HG03066 (cell line): ENCODE measurements around the gene ZFP69B.
A peak's percentile ranks its signal among the peaks of the same experiment; 100 is the strongest.

ENCODE experiments used
- ATAC-seq: cut with Tn5 transposase; IDR thresholded peaks from one replicate; pipeline ENCODE4 v1.9.1; 2021; ENCODE audit warnings: low read depth; ENCODE audit not compliant: unreplicated experiment

The ZFP69B gene

GRCh38 chr1:40449684-40450494 is at the start of gene ZFP69B:
ZFP69B (plus strand) TSS chr1:40450476; CDS start chr1:40450962, 486 bp downstream.
- ATAC-seq, result peak; percentile 62

- no peak for ATAC-seq
Observed at GRCh38 chr1:40401473-40402201, 48.6 kb upstream of the ZFP69B start.

- no peak for ATAC-seq
Observed at GRCh38 chr1:40404670-40405462, 45.4 kb upstream of the ZFP69B start.

GRCh38 chr1:40405812-40406211 is 44.5 kb upstream of the ZFP69B start:
- ATAC-seq, result no peak

GRCh38 chr1:40407453-40407852 is 42.8 kb upstream of the ZFP69B start:
- ATAC-seq, result no peak

GRCh38 chr1:40409467-40409866 is 40.8 kb upstream of the ZFP69B start:
- ATAC-seq, result no peak

GRCh38 chr1:40411294-40411693 is 39.0 kb upstream of the ZFP69B start:
- ATAC-seq, result no peak

- no peak for ATAC-seq
Observed at GRCh38 chr1:40411843-40412242, 38.4 kb upstream of the ZFP69B start.

GRCh38 chr1:40413527-40414252 is 36.6 kb upstream of the ZFP69B start:
- ATAC-seq, result no peak

GRCh38 chr1:40414331-40414730 is 35.9 kb upstream of the ZFP69B start:
- ATAC-seq, result no peak

- ATAC-seq, result no peak
Observed at GRCh38 chr1:40416709-40417108, 33.6 kb upstream of the ZFP69B start.

- ATAC-seq, result no peak
Observed at GRCh38 chr1:40421431-40422384, 28.6 kb upstream of the ZFP69B start.

GRCh38 chr1:40422630-40423263 is 27.5 kb upstream of the ZFP69B start:
- ATAC-seq, result no peak

- no peak for ATAC-seq
Observed at GRCh38 chr1:40423264-40423642, 27.0 kb upstream of the ZFP69B start.

- no peak for ATAC-seq
Observed at GRCh38 chr1:40423951-40424618, 26.2 kb upstream of the ZFP69B start.

GRCh38 chr1:40425198-40425597 is 25.1 kb upstream of the ZFP69B start:
- ATAC-seq, result no peak

- no peak for ATAC-seq
Observed at GRCh38 chr1:40431385-40431784, 18.9 kb upstream of the ZFP69B start.

- ATAC-seq, result no peak
Observed at GRCh38 chr1:40432644-40433390, 17.5 kb upstream of the ZFP69B start.
